K562 (cell line): ENCODE results near the gene AKT1S1. TPM values are rescaled to one million over a fixed set of nuclear protein-coding genes. Genes with fewer than 3 reads are reported as not detected.

Source experiments
- GTF2E2 ChIP-seq: fragments of 200-800 bp; sonication (Bioruptor generic); IDR thresholded peaks from 2 replicates; pipeline ENCODE4 v1.6.1; 2016; ENCODE audit warnings: missing genetic modification characterization, missing compliant biosample characterization
- LARP7 ChIP-seq: fragments of 450-650 bp; IDR thresholded peaks from 2 replicates; pipeline ENCODE4 v1.6.1; 2016
- LEF1 ChIP-seq: fragments of 450-650 bp; IDR thresholded peaks from 2 replicates; pipeline ENCODE4 v1.6.1; 2016; ENCODE audit warnings: mild to moderate bottlenecking
- MYNN ChIP-seq, 2 experiments: sonication (generic); formaldehyde crosslinking in 1 of 2; IDR thresholded peaks; 2 replicates each; pipeline versions ENCODE4 v1.5.0 to v1.6.1; 2016 to 2020; ENCODE audit warnings: antibody characterized with exemption in 1 of 2, missing genetic modification reagents in 1 of 2
- RAD21 ChIP-seq, 2 experiments: fragments of 250-450 bp in 1 of 2; fragments of 450-650 bp in 1 of 2; sonication (Bioruptor Pico) in 1 of 2; formaldehyde crosslinking in 1 of 2; IDR thresholded peaks in 1 of 2; conservative IDR thresholded peaks in 1 of 2; 2 replicates each; pipeline versions ENCODE4 v1.4.0 to v1.8.0; 2020 to 2022; ENCODE audit warnings: mild to moderate bottlenecking in 2 of 2, moderate library complexity in 1 of 2
- RBBP5 ChIP-seq: fragments of 200-600 bp; sonication (generic); IDR thresholded peaks from 2 replicates; pipeline ENCODE4 v1.6.1; 2012; ENCODE audit warnings: borderline replicate concordance, mild to moderate bottlenecking, low read length, control low read depth, inconsistent platforms; ENCODE audit not compliant: insufficient read depth, poor library complexity, severe bottlenecking
- SIN3B ChIP-seq: fragments of 450-650 bp; IDR thresholded peaks from 2 replicates; pipeline ENCODE4 v1.6.1; 2017; ENCODE audit warnings: low read depth, mild to moderate bottlenecking, moderate library complexity
- U2AF1 ChIP-seq: fragments of 200-400 bp; formaldehyde crosslinking; optimal IDR thresholded peaks from 2 replicates; pipeline ENCODE3; 2017; ENCODE audit warnings: mild to moderate bottlenecking, low read depth, low read length, moderate library complexity
- ZFP36 ChIP-seq: fragments of 150-350 bp; IDR thresholded peaks from 2 replicates; pipeline ENCODE4 v1.6.1; 2018; ENCODE audit warnings: low read length, low read depth; ENCODE audit not compliant: partially characterized antibody
- ZNF224 ChIP-seq: sonication (generic); formaldehyde crosslinking; IDR thresholded peaks from 2 replicates; pipeline ENCODE4 v1.8.0; 2022; ENCODE audit warnings: mild to moderate bottlenecking, missing genetic modification reagents
- ZNF253 ChIP-seq: fragments of 250-450 bp; sonication (Bioruptor Pico); conservative IDR thresholded peaks from 2 replicates; pipeline ENCODE4 v1.6.1; 2021; ENCODE audit warnings: mild to moderate bottlenecking
- polyA plus RNA-seq, 8 experiments: library from polyadenylated mRNA; depleted of rRNA in 4 of 8; stranded (reverse) in 5 of 8; unstranded in 3 of 8; fragments of >200 nt; fragmentation: Nextera tagmentation in 2 of 8; fragmentation: Illumina TruSeq in 1 of 8; extraction: Ambion mirVana in 2 of 8; extraction: Trizol in 1 of 8; gene quantifications; 2 replicates each; pipeline versions ENCODE4 v1.2.1 to v1.2.3, GENCODE V29; 2011 to 2014; ENCODE audit warnings: inconsistent platforms in 1 of 8, missing spikeins in 1 of 8
- total RNA-seq, 7 experiments: library from RNA; depleted of rRNA in 6 of 7; stranded (reverse); fragments of >200 nt in 6 of 7; fragmentation: Illumina TruSeq in 2 of 7; extraction: Trizol in 2 of 7; gene quantifications; 2 replicates each; pipeline versions ENCODE4 v1.2.1 to v1.2.3, GENCODE V29; 2011 to 2021; ENCODE audit warnings: low replicate concordance in 1 of 7
- TF ChIP-seq, protein P1 (sequence below): sonication (generic); formaldehyde crosslinking; IDR thresholded peaks from 2 replicates; pipeline ENCODE4 v1.8.1; 2023; ENCODE audit warnings: mild to moderate bottlenecking, missing genetic modification reagents
- TF ChIP-seq, protein P2 (sequence below): fragments of 200-800 bp; sonication (Bioruptor generic); IDR thresholded peaks from 2 replicates; pipeline ENCODE4 v1.6.1; 2016; ENCODE audit warnings: missing genetic modification characterization, missing compliant biosample characterization

AKT1S1 gene
- total and polyA plus RNA-seq, 9 of the 15 experiments (the other 6 are each of a cell fraction or from before 2014, with no cell fraction given) = 1.2 to 50.3 (median 17.1) TPM

DNA sequence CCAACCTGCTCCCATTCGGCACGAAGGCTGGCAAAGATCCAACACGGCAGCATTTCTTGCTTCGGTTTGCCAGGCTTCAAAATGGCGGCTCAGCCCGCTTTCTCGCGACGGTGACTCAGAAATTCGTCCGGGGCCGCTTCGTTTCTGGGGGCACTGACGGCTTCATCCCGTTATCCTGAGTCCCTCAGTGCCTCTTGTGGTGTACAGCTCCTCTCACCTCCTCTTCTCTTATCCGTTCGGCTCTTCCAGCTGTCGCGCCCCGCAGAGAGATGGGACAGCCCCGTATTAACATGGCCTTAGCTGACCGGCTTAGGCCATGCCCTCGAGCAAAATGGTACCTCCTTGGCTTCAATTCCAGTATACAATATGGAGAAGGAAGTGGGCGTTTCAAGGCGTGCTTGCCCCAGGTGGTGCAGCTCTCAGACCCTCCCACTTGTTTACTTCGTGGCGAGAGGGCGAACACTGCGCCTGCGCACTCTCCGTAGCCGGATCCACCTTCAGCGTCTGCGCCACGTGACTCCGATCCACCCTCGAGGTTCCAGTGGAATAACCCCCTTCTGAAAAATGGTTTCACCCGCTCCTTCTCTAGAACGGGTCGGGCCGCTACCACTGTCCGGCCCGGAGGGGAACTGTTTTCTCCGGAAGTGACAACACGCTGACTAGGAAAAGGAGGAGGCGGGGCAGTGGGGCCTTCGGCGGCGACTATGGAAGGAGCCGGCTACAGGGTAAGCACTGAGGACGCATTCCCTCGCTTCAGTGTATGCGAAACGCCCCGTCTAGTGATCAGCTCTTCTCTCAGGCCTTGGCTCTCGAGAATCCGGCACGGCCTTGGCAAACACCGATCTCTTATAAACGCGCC is at the start of gene AKT1S1, which contains the start of gene TBC1D17 (continued):
- TF ChIP-seq, protein P1, sequence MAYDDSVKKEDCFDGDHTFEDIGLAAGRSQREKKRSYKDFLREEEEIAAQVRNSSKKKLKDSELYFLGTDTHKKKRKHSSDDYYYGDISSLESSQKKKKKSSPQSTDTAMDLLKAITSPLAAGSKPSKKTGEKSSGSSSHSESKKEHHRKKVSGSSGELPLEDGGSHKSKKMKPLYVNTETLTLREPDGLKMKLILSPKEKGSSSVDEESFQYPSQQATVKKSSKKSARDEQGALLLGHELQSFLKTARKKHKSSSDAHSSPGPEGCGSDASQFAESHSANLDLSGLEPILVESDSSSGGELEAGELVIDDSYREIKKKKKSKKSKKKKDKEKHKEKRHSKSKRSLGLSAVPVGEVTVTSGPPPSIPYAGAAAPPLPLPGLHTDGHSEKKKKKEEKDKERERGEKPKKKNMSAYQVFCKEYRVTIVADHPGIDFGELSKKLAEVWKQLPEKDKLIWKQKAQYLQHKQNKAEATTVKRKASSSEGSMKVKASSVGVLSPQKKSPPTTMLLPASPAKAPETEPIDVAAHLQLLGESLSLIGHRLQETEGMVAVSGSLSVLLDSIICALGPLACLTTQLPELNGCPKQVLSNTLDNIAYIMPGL = no peak
- TF ChIP-seq RAD21 (CRISPR knock-in tag; conservative IDR thresholded peaks at IDR 0.05 in 1 of 2, IDR thresholded peaks at IDR 0.05 in 1 of 2) (no peak), ZNF224 (CRISPR knock-in tag) (no peak), LEF1 (0 out of 2 replicates have a peak, but pooled peaks have one; percentile 7), SIN3B (no peak), U2AF1 (no peak), GTF2E2 (tag) (peak; percentile 54), RBBP5 (no peak), LARP7 (no peak), MYNN (IDR thresholded peaks at IDR 0.05) (no peak), MYNN (CRISPR knock-in tag; IDR thresholded peaks at IDR 0.05) (no peak), ZNF253 (CRISPR knock-in tag) (no peak), ZFP36 (no peak)
- TF ChIP-seq, protein P2, sequence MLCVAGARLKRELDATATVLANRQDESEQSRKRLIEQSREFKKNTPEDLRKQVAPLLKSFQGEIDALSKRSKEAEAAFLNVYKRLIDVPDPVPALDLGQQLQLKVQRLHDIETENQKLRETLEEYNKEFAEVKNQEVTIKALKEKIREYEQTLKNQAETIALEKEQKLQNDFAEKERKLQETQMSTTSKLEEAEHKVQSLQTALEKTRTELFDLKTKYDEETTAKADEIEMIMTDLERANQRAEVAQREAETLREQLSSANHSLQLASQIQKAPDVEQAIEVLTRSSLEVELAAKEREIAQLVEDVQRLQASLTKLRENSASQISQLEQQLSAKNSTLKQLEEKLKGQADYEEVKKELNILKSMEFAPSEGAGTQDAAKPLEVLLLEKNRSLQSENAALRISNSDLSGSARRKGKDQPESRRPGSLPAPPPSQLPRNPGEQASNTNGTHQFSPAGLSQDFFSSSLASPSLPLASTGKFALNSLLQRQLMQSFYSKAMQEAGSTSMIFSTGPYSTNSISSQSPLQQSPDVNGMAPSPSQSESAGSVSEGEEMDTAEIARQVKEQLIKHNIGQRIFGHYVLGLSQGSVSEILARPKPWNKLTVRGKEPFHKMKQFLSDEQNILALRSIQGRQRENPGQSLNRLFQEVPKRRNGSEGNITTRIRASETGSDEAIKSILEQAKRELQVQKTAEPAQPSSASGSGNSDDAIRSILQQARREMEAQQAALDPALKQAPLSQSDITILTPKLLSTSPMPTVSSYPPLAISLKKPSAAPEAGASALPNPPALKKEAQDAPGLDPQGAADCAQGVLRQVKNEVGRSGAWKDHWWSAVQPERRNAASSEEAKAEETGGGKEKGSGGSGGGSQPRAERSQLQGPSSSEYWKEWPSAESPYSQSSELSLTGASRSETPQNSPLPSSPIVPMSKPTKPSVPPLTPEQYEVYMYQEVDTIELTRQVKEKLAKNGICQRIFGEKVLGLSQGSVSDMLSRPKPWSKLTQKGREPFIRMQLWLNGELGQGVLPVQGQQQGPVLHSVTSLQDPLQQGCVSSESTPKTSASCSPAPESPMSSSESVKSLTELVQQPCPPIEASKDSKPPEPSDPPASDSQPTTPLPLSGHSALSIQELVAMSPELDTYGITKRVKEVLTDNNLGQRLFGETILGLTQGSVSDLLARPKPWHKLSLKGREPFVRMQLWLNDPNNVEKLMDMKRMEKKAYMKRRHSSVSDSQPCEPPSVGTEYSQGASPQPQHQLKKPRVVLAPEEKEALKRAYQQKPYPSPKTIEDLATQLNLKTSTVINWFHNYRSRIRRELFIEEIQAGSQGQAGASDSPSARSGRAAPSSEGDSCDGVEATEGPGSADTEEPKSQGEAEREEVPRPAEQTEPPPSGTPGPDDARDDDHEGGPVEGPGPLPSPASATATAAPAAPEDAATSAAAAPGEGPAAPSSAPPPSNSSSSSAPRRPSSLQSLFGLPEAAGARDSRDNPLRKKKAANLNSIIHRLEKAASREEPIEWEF (CRISPR knock-in tag) = no peak; the same call in 1 of the 2 replicates
